Esophagus squamous epithelium (tissue), 4 donors: ENCODE results near the gene PLSCR3.
A peak's percentile ranks its signal among the peaks of the same experiment; 100 is the strongest.

ENCODE experiments used
- CTCF ChIP-seq, 6 experiments: fragments of 450-650 bp in 4 of 6; fragments of 200-600 bp in 2 of 6; sonication (generic) in 2 of 6; IDR thresholded peaks; one replicate each; pipeline ENCODE4 v1.5.1; 2016 to 2019; ENCODE audit warnings: antibody characterized with exemption in 6 of 6, mild to moderate bottlenecking in 4 of 6, moderate library complexity in 4 of 6
- POLR2A ChIP-seq, 4 donors: fragments of 450-650 bp; IDR thresholded peaks; one replicate each; pipeline ENCODE4 v1.6.1; 2017; ENCODE audit warnings: antibody characterized with exemption in 4 of 4, mild to moderate bottlenecking in 4 of 4, moderate library complexity in 3 of 4

- TF ChIP-seq CTCF (IDR thresholded peaks at IDR 0.05), result peak; percentile 72 to 97 (median 92)
- TF ChIP-seq POLR2A (IDR thresholded peaks at IDR 0.05), result peak in 1 of 4 donors; percentile 33
Observed at GRCh38 chr17:7436556-7437368, 42.4 kb upstream of the PLSCR3 start.
